Cardiac septum (tissue), 1 donor: ENCODE measurements around the gene EHD2. TPM values are rescaled to one million over a fixed set of nuclear protein-coding genes. Genes with fewer than 3 reads are reported as not detected.
"Not testable (repeated sequence)": the region's sequence is repeated elsewhere in the genome, so short reads cannot be mapped to it uniquely, and the experiment has no call there.

Experiments
- DNase-seq: peaks from one replicate; pipeline ENCODE4 v3.0.0-alpha.2; 2020; ENCODE audit warnings: low spot score
- intact Hi-C: fragments of 100-400 bp; cut with DNase I; formaldehyde crosslinking; loops from one replicate; pipeline ENCODE4 v1.14.0; 2022
- total RNA-seq: library from RNA; stranded (reverse); fragmentation: NEBNext Ultra II Directional; extraction: Animal tissue kit (Norgen Biotek cat#: 25700); gene quantifications from one replicate; pipeline ENCODE4 v1.2.1, GENCODE V29; 2021
- donor health status: DM: no; HTN: no; CAD: no.

The EHD2 gene
- total RNA-seq, 1 donor from 2014 or later, result 42.6 TPM

- intact Hi-C loops, result no loop called here
- DNase-seq, result no peak
Measured at GRCh38 chr19:47735131-47735530, 21.9 kb downstream of the EHD2 start.

- DNase-seq, result no peak
- intact Hi-C loops, result loop anchor here (1.0 kb wide), 1 partner anchor 12 kb away; no protein-coding TSS in a partner anchor
Measured at GRCh38 chr19:47740866-47741519, 27.8 kb downstream of the EHD2 start.

- intact Hi-C loops, result loop anchor here (1.0 kb wide), 1 partner anchor 12 kb away; no protein-coding TSS in a partner anchor
- DNase-seq, result no peak
Measured at GRCh38 chr19:47741544-47742140, 28.4 kb downstream of the EHD2 start.

GRCh38 chr19:47742634-47743033, 29.4 kb downstream of the EHD2 start:
- intact Hi-C loops, result loop anchor here (1.0 kb wide), 2 partner anchors 23 to 29 kb away; partner anchors contain the start of gene EHD2
- DNase-seq, result no peak

DNA sequence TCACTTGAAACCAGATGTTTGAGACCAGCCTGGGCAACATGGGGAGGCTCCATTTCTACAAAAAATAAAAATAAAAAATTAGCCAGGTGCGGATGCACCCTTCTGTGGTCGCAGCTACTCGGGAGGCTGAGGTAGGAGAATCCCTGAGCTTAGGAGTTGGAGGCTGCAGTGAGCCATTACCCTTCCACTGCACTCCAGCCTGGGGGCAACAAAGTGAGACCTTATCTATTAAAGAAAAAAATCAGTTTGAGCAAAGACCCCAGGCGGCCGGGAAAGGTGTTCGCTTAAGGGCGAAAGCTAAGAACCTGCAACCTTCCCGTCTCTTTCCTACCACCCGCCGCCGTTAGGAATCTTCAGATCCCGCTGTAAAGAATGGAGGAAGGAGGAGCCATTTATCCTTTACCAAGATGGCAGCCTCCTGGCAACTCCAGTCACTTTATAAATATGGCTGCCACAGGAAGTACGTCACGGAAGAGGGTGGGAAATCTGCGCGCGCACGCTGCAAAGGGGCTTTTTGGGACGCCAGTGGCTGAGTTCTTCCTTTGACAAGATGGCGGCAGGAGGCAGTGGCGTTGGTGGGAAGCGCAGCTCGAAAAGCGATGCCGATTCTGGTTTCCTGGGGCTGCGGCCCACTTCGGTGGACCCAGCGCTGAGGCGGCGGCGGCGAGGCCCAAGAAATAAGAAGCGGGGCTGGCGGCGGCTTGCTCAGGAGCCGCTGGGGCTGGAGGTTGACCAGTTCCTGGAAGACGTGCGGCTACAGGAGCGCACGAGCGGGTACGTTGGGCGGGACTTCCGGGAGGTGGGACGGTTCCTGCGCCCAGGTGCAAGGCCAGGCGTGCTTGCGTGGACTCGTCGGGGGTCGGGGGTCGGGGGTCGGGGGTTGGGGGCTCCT, 32.0 kb downstream of the EHD2 start, which contains the start of gene NOP53:
TSS of gene NOP53 (plus strand) at position 537 of the 892 bp plus-strand sequence. CDS start at position 551, 14 bp downstream.
- intact Hi-C loops, result no loop called here
- peak; percentile 98 for DNase-seq

DNA sequence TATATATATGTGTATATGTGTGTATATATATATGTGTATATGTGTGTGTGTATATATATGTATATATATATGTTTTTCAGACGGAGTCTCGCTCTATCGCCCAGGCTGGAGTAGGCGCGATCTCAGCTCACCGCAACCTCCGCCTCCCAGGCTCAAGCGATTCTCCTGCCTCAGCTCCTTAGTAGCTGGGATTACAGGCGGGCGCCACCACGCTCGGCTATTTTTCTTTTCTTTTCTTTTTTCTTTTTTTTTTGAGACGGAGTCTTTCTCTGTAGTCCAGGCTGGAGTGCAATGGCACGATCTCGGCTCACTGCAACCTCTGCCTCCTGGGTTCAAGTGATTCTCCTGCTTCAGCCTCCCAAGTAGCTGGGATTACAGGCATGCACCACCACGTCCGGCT, 32.9 kb downstream of the EHD2 start:
- intact Hi-C loops, result not testable (repeated sequence)

DNA sequence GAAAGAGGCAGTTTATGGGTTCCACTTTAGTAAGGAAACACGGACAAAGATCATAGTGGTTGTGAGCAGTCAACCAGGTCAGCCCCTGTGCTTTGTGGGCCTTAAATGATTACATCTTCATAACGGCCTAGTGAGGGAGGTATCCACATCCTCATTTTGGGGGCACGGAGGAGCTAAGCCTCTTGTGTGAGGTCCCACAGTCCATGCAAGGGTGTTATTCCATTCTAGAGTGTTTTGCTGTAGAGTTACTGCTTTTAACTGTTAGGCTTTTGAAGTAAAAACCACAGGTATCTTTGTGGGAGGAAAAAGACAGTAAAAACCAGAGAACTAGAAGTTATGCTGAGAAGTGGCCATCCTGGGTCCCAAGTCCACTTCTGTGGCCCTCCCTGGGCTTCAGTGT, 36.1 kb downstream of the EHD2 start:
- no peak for DNase-seq
- intact Hi-C loops, result no loop called here

More for the DNA sequence above, 32.9 kb downstream of the EHD2 start:
- DNase-seq, result not testable (repeated sequence)

GRCh38 chr19:47750752-47751151, 37.5 kb downstream of the EHD2 start:
- intact Hi-C loops, result no loop called here
- DNase-seq, result no peak

GRCh38 chr19:47752440-47753211, 39.4 kb downstream of the EHD2 start:
- DNase-seq, result no peak
- intact Hi-C loops, result no loop called here

DNA sequence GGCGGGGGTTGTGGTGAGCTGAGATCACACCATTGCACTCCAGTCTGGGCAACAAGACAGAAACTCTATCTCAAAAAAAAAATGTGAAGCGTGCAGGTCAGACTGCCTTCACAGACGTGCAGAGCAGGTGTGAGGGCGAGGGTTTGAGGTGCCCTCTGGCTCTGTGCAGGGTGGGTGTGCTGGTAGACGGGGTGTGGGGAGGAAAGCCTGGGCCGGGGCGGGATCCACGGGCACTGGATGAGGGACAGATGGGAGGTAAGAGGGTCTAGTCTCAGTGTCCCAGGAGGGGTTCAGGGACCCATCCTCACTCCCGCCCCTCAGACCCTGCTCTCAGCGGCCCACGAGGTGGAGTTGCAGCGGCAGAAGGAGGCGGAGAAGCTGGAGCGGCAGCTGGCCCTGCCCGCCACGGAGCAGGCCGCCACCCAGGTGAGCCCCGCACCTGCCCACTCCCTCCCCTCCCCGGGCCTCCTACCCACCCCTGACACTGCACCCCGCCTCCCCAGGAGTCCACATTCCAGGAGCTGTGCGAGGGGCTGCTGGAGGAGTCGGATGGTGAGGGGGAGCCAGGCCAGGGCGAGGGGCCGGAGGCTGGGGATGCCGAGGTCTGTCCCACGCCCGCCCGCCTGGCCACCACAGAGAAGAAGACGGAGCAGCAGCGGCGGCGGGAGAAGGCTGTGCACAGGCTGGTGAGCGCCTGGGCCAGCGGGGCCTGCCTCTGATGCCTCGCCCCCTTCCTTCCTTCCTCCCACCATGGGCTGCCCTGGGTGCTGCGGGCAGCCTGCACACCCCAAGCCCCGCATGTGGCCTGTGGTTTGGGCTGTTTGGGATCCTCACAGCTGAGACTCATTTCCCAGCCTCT, 41.2 kb downstream of the EHD2 start:
- DNase-seq, result no peak
- intact Hi-C loops, result no loop called here

GRCh38 chr19:47755065-47755761, 42.0 kb downstream of the EHD2 start:
- intact Hi-C loops, result no loop called here
- DNase-seq, result no peak

- DNase-seq, result no peak
- intact Hi-C loops, result no loop called here
Measured at GRCh38 chr19:47755762-47756626, 42.8 kb downstream of the EHD2 start.

DNA sequence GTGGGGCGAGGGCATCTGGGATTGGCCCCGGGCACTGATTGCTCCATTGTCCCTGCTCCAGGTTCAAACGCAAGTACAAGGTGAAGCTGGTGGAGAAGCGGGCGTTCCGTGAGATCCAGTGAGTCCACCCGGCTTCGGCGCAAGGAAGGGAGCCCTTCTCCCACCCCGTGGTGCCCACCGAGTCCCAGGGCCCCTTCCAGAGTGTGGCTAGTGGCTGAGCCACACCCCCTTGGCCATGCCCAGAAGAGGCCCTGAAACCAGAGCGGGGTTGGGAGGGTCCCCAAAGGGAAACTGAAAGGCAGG, 43.4 kb downstream of the EHD2 start:
- intact Hi-C loops, result no loop called here
- DNase-seq, result no peak

DNA sequence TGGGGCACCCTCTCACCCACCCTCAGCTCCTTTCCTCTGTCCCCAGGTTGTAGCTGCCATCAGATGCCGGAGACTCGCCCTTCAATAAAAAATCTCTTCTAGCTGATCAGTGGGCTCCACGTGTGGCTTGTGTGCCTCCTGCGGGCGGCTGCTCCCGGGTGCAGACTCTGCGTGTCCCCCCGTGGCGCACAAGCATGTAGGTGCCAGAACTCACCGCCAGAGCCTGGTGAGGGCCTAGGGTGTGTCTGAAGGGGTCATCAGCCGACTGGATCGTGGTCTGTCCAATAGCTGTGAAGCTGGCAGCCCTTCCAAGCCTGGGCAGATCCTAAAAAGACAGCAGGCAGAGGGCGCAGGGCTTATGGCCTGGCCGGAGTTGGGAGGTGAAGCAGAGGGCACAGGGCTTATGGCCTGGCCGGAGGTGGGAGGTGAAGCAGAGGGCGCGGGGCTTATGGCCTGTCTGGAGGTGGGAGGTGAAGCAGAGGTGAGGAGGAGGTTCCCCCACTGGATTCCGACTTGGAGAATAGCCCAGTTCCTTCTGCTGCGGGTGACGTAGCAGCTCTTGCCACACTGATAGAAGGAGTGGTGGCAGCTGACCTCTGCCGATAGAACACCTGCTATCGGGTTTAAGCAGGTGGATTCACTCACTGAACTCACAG, 43.9 kb downstream of the EHD2 start:
- no peak for DNase-seq
- intact Hi-C loops, result no loop called here

GRCh38 chr19:47757617-47758442, 44.6 kb downstream of the EHD2 start:
- intact Hi-C loops, result no loop called here
- no peak for DNase-seq

- intact Hi-C loops, result no loop called here
- no peak for DNase-seq
Measured at GRCh38 chr19:47758443-47758804, 45.2 kb downstream of the EHD2 start.
